ENCODE data around the gene SERTAD4.
A peak's percentile ranks its signal among the peaks of the same experiment; 100 is the strongest.
"Not testable (repeated sequence)": the region's sequence is repeated elsewhere in the genome, so short reads cannot be mapped to it uniquely, and the experiment has no call there.

The SERTAD4 gene

GRCh38 chr1:210262167-210262896 lies 29.7 kb downstream of the SERTAD4 start:
- DNase-seq: no peak

GRCh38 chr1:210262897-210263272 lies 30.3 kb downstream of the SERTAD4 start:
- no peak for DNase-seq

DNA sequence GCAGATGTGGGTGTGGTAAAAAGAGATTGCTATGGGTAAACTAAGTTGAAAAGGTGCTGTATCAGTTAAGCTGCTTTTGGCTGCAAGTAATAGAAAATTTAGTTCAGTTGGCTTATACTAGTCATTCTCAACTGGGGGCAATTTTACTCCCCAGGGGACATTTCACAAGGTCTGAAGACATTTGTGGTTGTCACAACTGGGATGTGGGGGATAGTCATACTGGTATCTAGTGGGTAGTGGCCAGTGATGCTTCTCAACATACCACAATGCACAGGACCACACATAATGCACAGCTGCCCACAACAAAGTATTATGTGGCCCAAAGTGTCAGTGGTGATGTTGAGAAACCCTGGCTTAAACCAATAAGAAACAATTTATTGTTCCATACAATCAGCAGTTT lies 31.4 kb downstream of the SERTAD4 start:
- no peak for DNase-seq

GRCh38 chr1:210264496-210265380 lies 32.1 kb downstream of the SERTAD4 start:
- no peak for DNase-seq

DNA sequence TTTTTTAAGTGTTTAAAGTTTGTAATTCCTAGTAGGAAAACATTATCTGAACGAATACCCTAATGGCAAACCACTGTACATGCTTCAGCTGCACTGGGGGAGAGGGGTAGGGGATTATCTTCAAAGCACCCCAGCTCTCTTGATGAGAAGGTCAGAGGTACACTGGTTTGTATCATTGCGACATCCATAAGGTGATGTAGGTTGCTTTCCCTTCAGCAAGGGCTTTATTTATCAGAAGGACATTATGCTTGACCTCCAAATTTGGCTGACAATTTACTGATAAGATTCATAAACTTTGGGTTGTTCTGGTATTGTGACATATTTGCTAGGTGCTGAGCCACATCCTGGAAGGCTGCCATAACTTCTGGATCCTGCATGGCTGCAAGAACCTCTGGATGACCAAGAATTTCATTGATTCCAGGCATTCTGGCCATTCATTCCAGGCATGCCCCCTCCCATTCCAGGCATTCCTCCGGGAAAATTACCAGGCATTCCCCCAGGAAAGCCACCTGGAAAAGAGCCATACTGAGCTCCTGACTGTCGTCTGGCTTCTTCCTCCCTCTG lies 32.9 kb downstream of the SERTAD4 start:
- DNase-seq: not testable (repeated sequence)

DNA sequence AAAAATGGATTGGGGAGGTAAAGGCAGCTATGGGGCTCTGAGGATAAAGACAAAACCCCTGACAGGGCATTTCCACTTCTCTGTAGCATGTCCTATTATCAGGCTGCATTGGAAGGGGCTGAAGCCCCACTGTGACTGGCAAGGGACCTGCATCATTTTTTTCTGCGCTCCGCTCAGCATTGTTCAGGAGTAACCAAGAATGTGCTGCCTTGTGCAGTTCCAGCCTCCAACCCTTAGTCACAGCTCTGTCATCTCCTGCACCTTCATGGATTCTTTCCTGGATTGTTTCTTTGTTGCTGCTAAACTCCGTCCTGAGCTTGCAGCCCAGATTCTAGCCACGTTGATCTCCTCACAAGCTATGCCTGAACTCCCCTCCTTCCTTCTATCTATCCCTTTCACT lies 37.4 kb downstream of the SERTAD4 start:
- DNase-seq: no peak

DNA sequence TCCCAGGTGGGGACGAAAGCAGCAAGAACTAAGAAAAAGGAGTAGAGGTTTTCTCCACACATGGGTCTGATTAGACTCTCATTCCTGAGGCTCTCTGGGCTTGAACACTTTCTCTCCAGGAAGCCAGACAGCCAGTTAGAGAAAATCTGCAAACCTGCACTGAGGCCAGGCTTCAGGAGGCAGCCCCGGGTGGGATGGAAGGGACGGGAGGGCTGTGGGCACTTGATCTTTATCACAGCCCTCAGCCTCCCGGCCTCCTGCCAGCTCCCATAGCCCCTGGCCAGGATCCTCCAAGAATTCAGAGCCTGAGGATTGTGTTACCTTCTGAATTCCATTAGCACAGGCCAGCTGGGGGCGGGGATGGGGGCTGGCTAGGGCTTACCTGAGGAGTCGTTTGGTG lies 40.1 kb downstream of the SERTAD4 start:
- no peak for DNase-seq

DNA sequence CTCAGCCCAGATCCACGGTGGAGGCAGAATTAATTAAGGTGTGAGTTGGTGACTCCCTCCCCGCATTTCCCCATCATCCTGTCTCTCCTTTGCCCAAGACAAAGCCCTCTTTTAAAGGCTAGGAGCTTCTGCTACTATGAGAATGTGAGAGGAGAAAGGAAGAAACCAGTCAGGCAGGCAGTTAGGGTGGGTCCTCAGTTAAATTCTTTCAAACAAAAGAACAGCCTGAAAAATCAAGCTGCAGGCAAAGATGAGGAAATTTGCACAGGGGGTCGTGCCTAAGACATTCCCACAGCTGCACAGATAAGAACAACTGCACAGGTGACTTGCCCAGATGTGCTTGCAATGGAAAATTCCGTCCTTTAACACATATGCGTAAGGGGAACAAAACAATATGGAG lies 47.6 kb downstream of the SERTAD4 start:
- DNase-seq: no peak

DNA sequence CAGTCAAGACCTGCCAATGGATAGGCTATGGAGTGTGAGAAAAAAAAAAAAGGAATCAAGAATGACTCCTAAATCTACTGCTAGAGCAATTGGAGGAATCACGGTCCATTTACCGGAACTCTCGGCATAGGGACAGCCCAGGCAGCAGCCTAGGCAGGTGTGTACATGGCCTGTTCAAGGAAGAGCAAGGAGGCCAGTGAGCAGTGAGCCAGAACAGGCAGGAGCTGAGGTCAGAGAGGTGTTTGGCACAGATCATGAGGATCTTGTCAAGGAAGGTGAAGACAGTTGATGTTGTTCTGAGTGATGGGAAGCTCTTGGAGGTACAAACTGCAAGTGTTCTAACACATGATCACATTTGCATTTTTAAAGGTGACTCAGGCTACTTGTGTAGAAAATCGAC lies 55.5 kb downstream of the SERTAD4 start:
- no peak for DNase-seq

DNA sequence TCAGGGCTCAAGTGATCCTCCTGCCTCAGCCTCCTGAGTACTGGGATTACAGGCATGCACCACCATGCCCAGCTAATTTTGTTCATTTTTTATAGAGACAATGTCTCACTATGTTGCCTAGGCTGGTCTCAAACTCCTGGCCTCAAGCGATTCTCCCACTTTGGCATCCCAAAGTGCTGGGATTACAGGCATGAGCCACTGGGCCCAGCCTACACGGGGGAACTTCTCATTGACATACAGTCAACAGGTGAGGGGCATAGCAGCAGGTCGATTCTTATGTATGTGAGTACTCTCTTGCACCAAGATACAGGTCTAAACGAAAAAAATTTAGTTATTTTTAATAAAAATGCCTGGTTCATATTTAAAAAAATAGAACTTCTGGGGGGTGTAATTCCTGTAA lies 56.7 kb downstream of the SERTAD4 start:
- no peak for DNase-seq

DNA sequence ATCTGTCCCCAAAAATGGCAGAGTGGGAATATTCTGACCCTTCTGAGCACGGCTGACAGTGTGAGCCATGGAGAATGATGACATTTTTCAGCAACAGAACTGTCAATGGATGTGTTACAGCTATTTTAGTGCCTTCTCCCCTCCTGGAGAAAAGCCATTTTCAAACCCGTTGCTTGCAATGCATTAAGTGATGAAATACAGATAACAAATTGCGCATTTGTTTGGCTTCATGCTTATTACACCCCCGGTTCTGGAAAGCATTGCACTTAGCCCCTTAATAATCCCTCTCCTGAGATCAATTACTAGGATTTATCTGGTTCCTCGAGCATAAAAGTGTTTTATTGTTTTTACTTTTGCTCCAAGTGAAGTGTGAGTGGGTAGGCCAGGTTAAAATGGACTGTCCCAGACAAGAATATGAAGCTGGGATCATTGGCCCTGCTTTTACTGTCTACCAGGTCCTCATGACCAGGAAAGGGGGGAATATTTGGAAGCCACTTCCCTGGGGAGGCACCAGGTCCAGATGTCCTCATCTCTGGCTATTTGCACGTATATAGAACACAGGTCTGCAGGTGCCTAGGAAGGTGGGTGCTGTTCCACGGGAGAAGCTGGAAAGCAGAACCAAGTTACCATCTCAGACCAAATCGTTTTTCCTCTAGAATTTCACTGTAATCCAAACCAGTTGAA lies 58.6 kb downstream of the SERTAD4 start:
- no peak for DNase-seq

DNA sequence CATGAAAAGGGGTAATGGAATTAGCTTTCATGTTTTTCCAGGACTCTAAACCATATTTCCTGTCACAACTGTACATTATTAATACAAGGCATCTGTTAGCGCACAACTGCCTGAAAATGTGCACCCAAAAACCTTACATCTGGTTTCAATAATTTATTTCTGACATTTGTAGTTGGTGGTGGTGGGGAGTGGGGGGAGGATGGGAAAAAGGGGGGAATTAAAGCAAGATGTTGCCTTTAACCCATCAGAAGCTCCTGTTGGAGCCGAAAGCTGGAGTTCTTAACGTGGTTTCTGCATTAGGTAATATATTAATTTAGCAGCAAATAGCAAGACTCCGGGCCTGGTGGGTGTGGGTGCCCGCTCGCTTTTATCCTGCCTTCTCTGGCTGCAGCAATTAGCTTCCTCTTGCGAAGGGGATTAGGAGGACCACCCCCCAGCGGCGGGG lies 59.2 kb downstream of the SERTAD4 start:
- DNase-seq: no peak

GRCh38 chr1:210292231-210292871 lies 59.8 kb downstream of the SERTAD4 start:
- peak; percentile 65 for DNase-seq

GRCh38 chr1:210293171-210293607 lies 60.6 kb downstream of the SERTAD4 start:
- DNase-seq: no peak

GRCh38 chr1:210294999-210295745 lies 62.6 kb downstream of the SERTAD4 start:
- DNase-seq: no peak

All from activated CD8-positive, alpha-beta memory T cell treated with anti-CD3 and anti-CD28 coated beads for 24 hours (primary cell).